PC-9 (cell line): Measurements from ENCODE around the gene BUD31. TPM values are rescaled to one million over a fixed set of nuclear protein-coding genes. Genes with fewer than 3 reads are reported as not detected.
A peak's percentile ranks its signal among the peaks of the same experiment; 100 is the strongest.
"Not testable (repeated sequence)": the region's sequence is repeated elsewhere in the genome, so short reads cannot be mapped to it uniquely, and the experiment has no call there.

Experiments used
- BruUV-seq: library from RNA; stranded (reverse); fragments of 400-500 nt; replicated peaks from 2 replicates; lab custom pipeline; 2021; lab: Mats Ljungman, UMichigan
- CTCF ChIA-PET: fragments of 300-600 bp; sonication (Branson Sonifier 250); formaldehyde crosslinking; loops from one replicate; lab custom pipeline; 2022; ENCODE audit warnings: antibody characterized with exemption; lab: Charles Lee
- POLR2A ChIA-PET: fragments of 300-600 bp; sonication (Branson Sonifier 250); formaldehyde crosslinking; loops from one replicate; lab custom pipeline; 2022; ENCODE audit warnings: antibody characterized with exemption; ENCODE audit not compliant: unreplicated experiment; lab: Charles Lee
- DNase-seq, 2 experiments: peaks; one replicate each; pipeline versions ENCODE4 v3.0.0 to v3.0.0-alpha.2; 2015 to 2022; ENCODE audit warnings: mixed read lengths in 1 of 2
- H2AFZ ChIP-seq: fragments of 200-600 bp; sonication (generic); 2 replicates; pipeline ENCODE4 v1.8.1; 2017; ENCODE audit warnings: antibody characterized with exemption
- H3F3A ChIP-seq: fragments of 200-600 bp; sonication (generic); 2 replicates; pipeline ENCODE4 v1.8.1; 2017; ENCODE audit warnings: antibody characterized with exemption, mild to moderate bottlenecking, low read depth; ENCODE audit not compliant: insufficient read depth
- H3K27ac ChIP-seq: fragments of 200-600 bp; sonication (generic); 2 replicates; pipeline ENCODE4 v1.6.1; 2016; ENCODE audit warnings: mixed run types
- H3K27me3 ChIP-seq: fragments of 200-600 bp; sonication (generic); 2 replicates; pipeline ENCODE4 v1.6.1; 2016; ENCODE audit warnings: low read depth, mixed run types; ENCODE audit not compliant: insufficient read depth
- H3K36me3 ChIP-seq: fragments of 200-600 bp; sonication (generic); 2 replicates; pipeline ENCODE4 v1.6.1; 2016; ENCODE audit warnings: low read depth, mixed run types
- H3K4me1 ChIP-seq: fragments of 200-600 bp; sonication (generic); replicated peaks from 2 replicates; pipeline ENCODE4 v1.6.1; 2016; ENCODE audit warnings: mixed run types; ENCODE audit not compliant: insufficient read depth
- H3K4me2 ChIP-seq: fragments of 200-600 bp; sonication (generic); 2 replicates; pipeline ENCODE4 v1.6.1; 2017; ENCODE audit warnings: mixed run types
- H3K4me3 ChIP-seq: fragments of 200-600 bp; sonication (generic); 2 replicates; pipeline ENCODE4 v1.6.1; 2016; ENCODE audit warnings: mixed run types
- H3K79me2 ChIP-seq: fragments of 200-600 bp; sonication (generic); 2 replicates; pipeline ENCODE4 v1.6.1; 2017; ENCODE audit warnings: low read depth, mixed run types
- H3K9me2 ChIP-seq: fragments of 200-600 bp; sonication (generic); 2 replicates; pipeline ENCODE4 v1.8.1; 2017; ENCODE audit warnings: mild to moderate bottlenecking; ENCODE audit not compliant: insufficient read depth
- H3K9me3 ChIP-seq: fragments of 200-600 bp; sonication (generic); 2 replicates; pipeline ENCODE4 v1.8.1; 2016; ENCODE audit warnings: low read depth; ENCODE audit not compliant: insufficient read depth
- H4K20me1 ChIP-seq: fragments of 200-600 bp; sonication (generic); 2 replicates; pipeline ENCODE4 v1.8.1; 2017; ENCODE audit not compliant: insufficient read depth
- EZH2 ChIP-seq: fragments of 200-600 bp; sonication (generic); IDR thresholded peaks from 2 replicates; pipeline ENCODE4 v1.8.0; 2017; ENCODE audit warnings: antibody characterized with exemption, low read depth
- intact Hi-C: fragments of 100-400 bp; cut with micrococcal nuclease; formaldehyde crosslinking; loops from one replicate; pipeline ENCODE4 v1.10.0; 2022; ENCODE audit not compliant: unreplicated experiment
- total RNA-seq: library from RNA; stranded (reverse); gene quantifications from 2 replicates; pipeline ENCODE4 v1.2.3, GENCODE V29; 2021
- TF ChIP-seq, protein P1 (sequence below): fragments of 200-600 bp; sonication (generic); conservative IDR thresholded peaks from 2 replicates; pipeline ENCODE4 v1.6.1; 2017; ENCODE audit warnings: mixed run types, antibody characterized with exemption, mild to moderate bottlenecking, moderate library complexity

The BUD31 gene
- total RNA-seq, 1 experiment from 2014 or later: 167 TPM

GRCh38 chr7:99379043-99379577 is 29.7 kb upstream of the BUD31 start:
- BruUV-seq: no TSS peak
- H2AFZ ChIP-seq: no peak overlapping the region
- no peaks in the 10 kb centered on the region for H3K27me3 ChIP-seq
- peaks cover 17% of the 10 kb centered on the region for H3K4me1 ChIP-seq
- H3F3A ChIP-seq: peaks cover 19% of the 10 kb centered on the region; the same call in 1 of the 2 replicates
- ChIA-PET CTCF (no interaction called here), POLR2A (interaction anchor here (0.7 kb wide), 1 partner anchor 237 kb away, joined by 17 read pairs; no protein-coding TSS in a partner anchor)
- no peak overlapping the region for H3K27ac ChIP-seq
- no peak overlapping the region for H3K4me3 ChIP-seq
- H3K9me3 ChIP-seq: no peaks in the 10 kb centered on the region
- peak in 1 of 2 experiments; percentile 29 for DNase-seq
- peaks cover 53% of the 10 kb centered on the region for H3K79me2 ChIP-seq
- TF ChIP-seq, protein P1, sequence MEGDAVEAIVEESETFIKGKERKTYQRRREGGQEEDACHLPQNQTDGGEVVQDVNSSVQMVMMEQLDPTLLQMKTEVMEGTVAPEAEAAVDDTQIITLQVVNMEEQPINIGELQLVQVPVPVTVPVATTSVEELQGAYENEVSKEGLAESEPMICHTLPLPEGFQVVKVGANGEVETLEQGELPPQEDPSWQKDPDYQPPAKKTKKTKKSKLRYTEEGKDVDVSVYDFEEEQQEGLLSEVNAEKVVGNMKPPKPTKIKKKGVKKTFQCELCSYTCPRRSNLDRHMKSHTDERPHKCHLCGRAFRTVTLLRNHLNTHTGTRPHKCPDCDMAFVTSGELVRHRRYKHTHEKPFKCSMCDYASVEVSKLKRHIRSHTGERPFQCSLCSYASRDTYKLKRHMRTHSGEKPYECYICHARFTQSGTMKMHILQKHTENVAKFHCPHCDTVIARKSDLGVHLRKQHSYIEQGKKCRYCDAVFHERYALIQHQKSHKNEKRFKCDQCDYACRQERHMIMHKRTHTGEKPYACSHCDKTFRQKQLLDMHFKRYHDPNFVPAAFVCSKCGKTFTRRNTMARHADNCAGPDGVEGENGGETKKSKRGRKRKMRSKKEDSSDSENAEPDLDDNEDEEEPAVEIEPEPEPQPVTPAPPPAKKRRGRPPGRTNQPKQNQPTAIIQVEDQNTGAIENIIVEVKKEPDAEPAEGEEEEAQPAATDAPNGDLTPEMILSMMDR: no peak
- H3K9me2 ChIP-seq: no peaks in the 10 kb centered on the region
- peaks cover 23% of the 10 kb centered on the region for H4K20me1 ChIP-seq
- H3K36me3 ChIP-seq: no peaks in the 10 kb centered on the region
- no peak overlapping the region for H3K4me2 ChIP-seq
- intact Hi-C loops: loop anchor here (10.0 kb wide), 1 partner anchor 104 kb away; the partner anchor contains the start of gene MYH16

DNA sequence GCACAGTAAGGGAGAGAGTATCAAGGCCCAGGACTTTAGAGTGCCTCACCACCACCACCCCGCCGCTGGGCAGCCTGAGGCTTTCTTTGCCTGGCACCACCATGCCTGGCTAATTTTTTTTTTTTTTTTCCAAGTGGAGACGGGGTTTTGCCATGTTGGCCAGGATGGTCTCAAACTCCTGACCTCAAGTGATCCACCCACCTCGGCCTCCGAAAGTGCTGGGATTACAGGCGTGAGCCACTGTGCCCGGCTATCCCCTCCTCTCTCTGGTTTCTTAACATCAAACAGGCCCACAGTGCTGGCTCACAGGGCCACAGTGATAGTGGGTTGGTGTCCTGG is 29.1 kb upstream of the BUD31 start:
- BruUV-seq, H3K9me2 ChIP-seq, CTCF ChIA-PET, H3K4me3 ChIP-seq, DNase-seq, H3K27me3 ChIP-seq, H2AFZ ChIP-seq, H3K4me2 ChIP-seq, H3K36me3 ChIP-seq, H3K27ac ChIP-seq, H3K9me3 ChIP-seq: not testable (repeated sequence)
- H3K4me1 ChIP-seq: peaks cover 17% of the 10 kb centered on the region
- H3F3A ChIP-seq: peaks cover 19% of the 10 kb centered on the region; the same call in 1 of the 2 replicates
- H4K20me1 ChIP-seq: peaks cover 27% of the 10 kb centered on the region
- H3K79me2 ChIP-seq: peaks cover 53% of the 10 kb centered on the region
- intact Hi-C loops: loop anchor here (10.0 kb wide), 1 partner anchor 105 kb away; the partner anchor contains the start of gene MYH16
- POLR2A ChIA-PET: interaction anchor here (0.7 kb wide), 1 partner anchor 236 kb away, joined by 17 read pairs; no protein-coding TSS in a partner anchor

GRCh38 chr7:99380032-99380822 is 28.5 kb upstream of the BUD31 start:
- H3K4me3 ChIP-seq: no peak overlapping the region
- POLR2A ChIA-PET: no interaction called here

More at GRCh38 chr7:99380032-99380822, 28.5 kb upstream of the BUD31 start:
- H3K4me1 ChIP-seq: peaks cover 17% of the 10 kb centered on the region
- intact Hi-C loops: no loop called here
- CTCF ChIA-PET: no interaction called here
- H2AFZ ChIP-seq: no peak overlapping the region
- H3K4me2 ChIP-seq: no peak overlapping the region
- no peak for DNase-seq
- peaks cover 19% of the 10 kb centered on the region; the same call in 1 of the 2 replicates for H3F3A ChIP-seq
- no peaks in the 10 kb centered on the region for H3K9me3 ChIP-seq
- TF ChIP-seq EZH2: no peak
- TF ChIP-seq, protein P1: no peak
- H4K20me1 ChIP-seq: peaks cover 27% of the 10 kb centered on the region
- peaks cover 53% of the 10 kb centered on the region for H3K79me2 ChIP-seq
- no TSS peak for BruUV-seq
- H3K36me3 ChIP-seq: no peaks in the 10 kb centered on the region
- H3K27ac ChIP-seq: no peak overlapping the region
- no peaks in the 10 kb centered on the region for H3K9me2 ChIP-seq
- H3K27me3 ChIP-seq: no peaks in the 10 kb centered on the region
